Lower lobe of right lung (tissue), 2 donors: ENCODE data around the gene ARHGEF1. TPM values are rescaled to one million over a fixed set of nuclear protein-coding genes. Genes with fewer than 3 reads are reported as not detected.

Source experiments
- ATAC-seq, 2 donors: fragments of 200-7000 bp; cut with Tn5 transposase; one replicate each; pipeline ENCODE4 v1.9.1; 2020 to 2022; ENCODE audit warnings: mild to moderate bottlenecking in 2 of 2, moderate library complexity in 2 of 2
- DNase-seq: peaks from one replicate; pipeline ENCODE4 v3.0.0-alpha.2; 2020
- H3K27ac ChIP-seq: fragments of 200-600 bp; one replicate; pipeline ENCODE4 v1.8.0; 2022
- H3K27me3 ChIP-seq: fragments of 200-600 bp; one replicate; pipeline ENCODE4 v1.8.0; 2022; ENCODE audit warnings: low read depth
- H3K36me3 ChIP-seq: fragments of 200-600 bp; one replicate; pipeline ENCODE4 v1.8.0; 2022; ENCODE audit warnings: mild to moderate bottlenecking
- H3K4me1 ChIP-seq: fragments of 200-600 bp; one replicate; pipeline ENCODE4 v1.8.0; 2022
- H3K4me3 ChIP-seq: fragments of 200-600 bp; one replicate; pipeline ENCODE4 v1.8.0; 2022; ENCODE audit warnings: mild to moderate bottlenecking
- H3K9me3 ChIP-seq: fragments of 200-600 bp; one replicate; pipeline ENCODE4 v1.8.0; 2022
- intact Hi-C: fragments of 100-400 bp; cut with DNase I; formaldehyde crosslinking; loops from one replicate; pipeline ENCODE4 v1.11.0; 2022
- total RNA-seq: library from RNA; stranded (reverse); fragmentation: NEBNext Ultra II Directional; extraction: Animal tissue kit (Norgen Biotek cat#: 25700); gene quantifications from one replicate; pipeline ENCODE4 v1.2.1, GENCODE V29; 2021
- TF ChIP-seq, protein P1 (sequence below): fragments of 200-600 bp; IDR thresholded peaks from one replicate; pipeline ENCODE4 v1.8.0; 2022; ENCODE audit warnings: antibody characterized with exemption, mild to moderate bottlenecking
- donor health status: DM: no; HTN: yes; CAD: no; lungs with severe emphysema.

Gene ARHGEF1
- total RNA-seq, 1 donor from 2014 or later, result 206 TPM

DNA sequence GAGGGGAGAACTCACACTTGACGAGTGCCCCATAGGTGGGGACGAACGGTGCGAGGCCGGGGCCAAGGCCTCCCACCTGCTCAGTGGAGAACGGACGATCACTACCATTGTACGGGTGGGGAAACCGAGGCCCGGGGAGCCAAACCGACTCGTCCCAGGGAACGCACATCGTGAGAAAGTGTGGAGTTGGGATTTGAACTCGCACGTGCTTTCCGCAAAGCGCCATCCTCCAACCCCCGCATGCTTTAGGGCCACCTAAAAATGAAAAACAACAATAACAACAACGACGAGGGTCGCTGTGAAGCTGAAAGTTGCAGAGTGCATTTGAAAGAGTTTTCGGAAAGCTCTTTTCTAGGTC, 458 bp downstream of the ARHGEF1 start:
- peaks cover 11% of the 10 kb centered on the region for H3K36me3 ChIP-seq
- intact Hi-C loops, result loop anchor here (10.0 kb wide), 1 partner anchor 51 kb away; no protein-coding TSS in a partner anchor
- peak overlapping the region; percentile 97 for H3K4me3 ChIP-seq
- H3K4me1 ChIP-seq, result peaks cover 48% of the 10 kb centered on the region
- no peak for DNase-seq
- H3K9me3 ChIP-seq, result no peaks in the 10 kb centered on the region
- TF ChIP-seq, protein P1, sequence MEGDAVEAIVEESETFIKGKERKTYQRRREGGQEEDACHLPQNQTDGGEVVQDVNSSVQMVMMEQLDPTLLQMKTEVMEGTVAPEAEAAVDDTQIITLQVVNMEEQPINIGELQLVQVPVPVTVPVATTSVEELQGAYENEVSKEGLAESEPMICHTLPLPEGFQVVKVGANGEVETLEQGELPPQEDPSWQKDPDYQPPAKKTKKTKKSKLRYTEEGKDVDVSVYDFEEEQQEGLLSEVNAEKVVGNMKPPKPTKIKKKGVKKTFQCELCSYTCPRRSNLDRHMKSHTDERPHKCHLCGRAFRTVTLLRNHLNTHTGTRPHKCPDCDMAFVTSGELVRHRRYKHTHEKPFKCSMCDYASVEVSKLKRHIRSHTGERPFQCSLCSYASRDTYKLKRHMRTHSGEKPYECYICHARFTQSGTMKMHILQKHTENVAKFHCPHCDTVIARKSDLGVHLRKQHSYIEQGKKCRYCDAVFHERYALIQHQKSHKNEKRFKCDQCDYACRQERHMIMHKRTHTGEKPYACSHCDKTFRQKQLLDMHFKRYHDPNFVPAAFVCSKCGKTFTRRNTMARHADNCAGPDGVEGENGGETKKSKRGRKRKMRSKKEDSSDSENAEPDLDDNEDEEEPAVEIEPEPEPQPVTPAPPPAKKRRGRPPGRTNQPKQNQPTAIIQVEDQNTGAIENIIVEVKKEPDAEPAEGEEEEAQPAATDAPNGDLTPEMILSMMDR, result no peak
- H3K27ac ChIP-seq, result peak overlapping the region; percentile 95
- H3K27me3 ChIP-seq, result no peaks in the 10 kb centered on the region
- ATAC-seq, result no peak

DNA sequence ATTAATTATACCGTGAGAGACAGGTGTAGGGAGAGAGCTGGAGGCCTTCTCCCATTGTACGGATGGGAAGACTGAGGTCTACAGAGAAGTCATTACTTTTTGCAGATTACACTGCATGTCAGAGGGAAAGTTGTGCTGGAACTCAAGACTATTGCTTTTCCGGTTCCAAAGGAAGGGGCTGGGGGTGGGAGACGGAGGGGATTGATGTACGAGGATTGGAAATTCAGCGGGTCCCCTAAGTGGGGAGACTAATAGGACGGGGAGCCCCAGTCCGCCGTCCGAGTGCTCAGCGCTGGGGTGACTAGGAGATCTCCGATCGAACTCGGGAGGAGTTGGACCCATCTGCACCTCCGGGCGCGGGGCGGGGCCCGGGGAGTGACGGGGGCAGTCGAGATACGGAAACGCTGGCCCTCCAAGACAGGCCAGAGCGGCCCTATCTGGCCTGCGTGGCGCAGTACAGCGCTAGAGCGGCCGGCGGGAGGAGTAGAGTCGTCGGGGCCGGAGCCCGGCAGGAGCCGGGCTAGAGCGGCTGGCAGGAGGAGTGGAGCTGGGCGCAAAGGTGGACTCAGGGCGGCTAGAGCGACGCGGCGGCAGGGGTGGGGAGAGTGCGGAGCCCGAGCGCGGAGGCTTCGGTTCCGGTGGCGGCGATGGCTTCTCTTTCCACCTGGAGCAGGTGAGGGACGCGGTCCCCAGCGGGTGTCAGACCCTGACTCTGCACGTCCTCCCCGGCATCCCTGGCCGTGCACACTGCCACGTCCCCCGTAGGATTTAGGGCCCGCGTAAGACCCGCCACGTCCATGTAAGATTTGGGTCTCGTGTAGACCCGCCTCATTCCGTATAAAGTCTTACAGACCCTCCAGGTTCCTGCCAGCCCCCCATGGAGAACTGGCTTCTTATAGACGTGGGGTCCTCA, 1.1 kb downstream of the ARHGEF1 start:
- H3K36me3 ChIP-seq, result peaks cover 18% of the 10 kb centered on the region
- H3K27ac ChIP-seq, result peak overlapping the region; percentile 95
- peaks cover 55% of the 10 kb centered on the region for H3K4me1 ChIP-seq
- H3K27me3 ChIP-seq, result no peaks in the 10 kb centered on the region
- intact Hi-C loops, result loop anchor here (10.0 kb wide), 1 partner anchor 51 kb away; no protein-coding TSS in a partner anchor
- peak overlapping the region; percentile 97 for H3K4me3 ChIP-seq
- DNase-seq (peak; percentile 97), ATAC-seq (peak; percentile 91 to 93)
- H3K9me3 ChIP-seq, result no peaks in the 10 kb centered on the region
- TF ChIP-seq, protein P1, result peak; percentile 33

DNA sequence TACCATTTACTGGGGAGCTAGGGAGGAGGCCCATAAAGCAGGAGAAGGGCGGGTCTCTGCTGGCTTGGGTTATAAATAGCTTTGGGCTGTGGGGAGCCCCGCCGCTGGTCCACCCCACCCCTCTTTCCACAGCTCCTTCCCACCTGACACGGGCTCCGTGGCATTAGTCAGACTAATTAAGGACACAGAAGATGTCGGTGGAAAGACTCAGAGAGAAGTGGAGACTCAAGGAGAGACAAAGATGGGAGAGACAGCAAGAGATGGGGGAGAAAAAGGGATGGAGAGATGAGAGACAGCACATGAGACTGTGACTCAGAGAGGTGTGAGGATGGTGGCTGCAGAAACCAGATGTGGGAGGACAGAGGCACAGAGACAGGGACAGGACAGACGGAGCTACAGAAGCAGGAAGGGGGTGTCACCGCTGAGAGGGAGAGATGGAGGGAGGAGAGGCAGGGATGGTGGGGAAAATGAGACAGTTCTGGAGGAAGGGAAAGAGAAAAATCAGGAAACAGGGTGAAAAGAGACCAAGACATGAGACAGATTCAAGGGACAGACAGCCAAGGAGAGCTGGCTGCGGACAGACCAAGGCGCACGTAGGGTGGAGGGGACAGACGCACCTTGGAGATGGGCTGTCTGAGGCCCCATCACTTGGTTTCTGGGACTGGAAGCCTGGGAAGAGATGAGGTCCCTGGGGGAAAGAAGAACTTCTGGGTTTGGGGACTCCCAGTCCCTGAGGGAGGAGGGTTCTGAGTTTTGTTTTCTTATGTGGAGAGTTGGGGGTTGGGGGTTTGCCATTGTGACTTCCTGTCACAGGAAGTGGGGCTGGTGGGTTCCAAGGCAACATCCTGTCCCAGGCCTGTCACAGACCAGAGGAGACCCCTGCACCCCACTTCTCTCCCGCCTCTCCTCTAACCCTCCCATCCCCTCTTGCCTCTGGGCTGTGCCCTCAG, 4.1 kb downstream of the ARHGEF1 start:
- Histone ChIP-seq H3K4me3 (peak overlapping the region; percentile 39), H3K27me3 (no peaks in the 10 kb centered on the region), H3K4me1 (peaks cover 61% of the 10 kb centered on the region), H3K9me3 (no peaks in the 10 kb centered on the region), H3K27ac (peak overlapping the region; percentile 71), H3K36me3 (peaks cover 47% of the 10 kb centered on the region)
- ATAC-seq, result no peak
- DNase-seq, result no peak
- TF ChIP-seq, protein P1, result no peak
- intact Hi-C loops, result loop anchor here (10.0 kb wide), 1 partner anchor 48 kb away; no protein-coding TSS in a partner anchor

DNA sequence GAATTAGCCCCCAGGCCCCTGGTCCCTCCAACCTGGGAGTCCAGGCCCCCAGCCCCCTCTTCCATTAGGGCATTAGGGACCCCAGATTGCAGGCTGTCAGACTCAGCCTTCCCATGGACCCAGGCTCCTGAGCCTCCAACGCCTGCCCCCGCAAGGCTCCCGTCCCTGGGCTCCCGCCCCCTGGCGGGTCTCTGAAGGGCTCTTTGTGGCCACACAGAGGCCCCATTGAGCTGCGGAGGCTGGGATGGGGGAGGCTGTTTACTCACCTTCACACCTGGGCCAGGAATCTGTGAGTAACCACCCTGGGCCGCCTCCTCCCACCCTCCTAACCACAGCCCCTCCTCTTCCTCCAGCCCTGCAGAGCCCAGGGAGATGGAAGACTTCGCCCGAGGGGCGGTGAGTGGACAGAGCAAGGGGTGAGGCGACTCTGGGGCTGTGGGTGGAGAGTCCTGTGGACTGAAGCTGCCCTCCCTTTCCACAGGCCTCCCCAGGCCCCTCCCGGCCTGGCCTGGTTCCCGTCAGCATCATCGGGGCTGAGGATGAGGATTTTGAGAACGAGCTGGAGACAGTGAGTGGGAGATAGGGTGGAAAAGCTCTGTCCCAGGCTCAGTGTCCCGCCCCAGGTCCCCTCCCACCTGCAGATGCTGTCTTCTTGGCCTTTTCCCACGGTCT, 4.9 kb downstream of the ARHGEF1 start:
- Histone ChIP-seq H3K36me3 (peaks cover 55% of the 10 kb centered on the region), H3K27ac (peak overlapping the region; percentile 71), H3K4me1 (peaks cover 55% of the 10 kb centered on the region), H3K9me3 (no peaks in the 10 kb centered on the region), H3K27me3 (no peaks in the 10 kb centered on the region), H3K4me3 (peak overlapping the region; percentile 39)
- DNase-seq (peak; percentile 91), ATAC-seq (peak; percentile 80 to 83)
- intact Hi-C loops, result loop anchor here (10.0 kb wide), 1 partner anchor 47 kb away; no protein-coding TSS in a partner anchor
- TF ChIP-seq, protein P1, result peak; percentile 23
